ENCODE measurements around the gene VMO1. TPM values are rescaled to one million over a fixed set of nuclear protein-coding genes. Genes with fewer than 3 reads are reported as not detected.

VMO1 gene
- polyA plus RNA-seq, 4 donors: 0.42 to 0.74 (median 0.65) TPM

Other genes with a start within 250 kb of the VMO1 start
- gene MYBBP1A, start 231.0 kb downstream of the VMO1 start, polyA plus RNA-seq (ENCODE audit: insufficient read length in 4 of 4): 10 to 100 TPM; 30.5 to 52.9 (median 40.6) TPM
- gene GGT6, start 225.8 kb downstream of the VMO1 start, polyA plus RNA-seq (ENCODE audit: insufficient read length in 4 of 4): 10 to 100 TPM in 1 of 4 donors, 1 to 10 TPM in 3; 7.7 to 10.5 (median 8.3) TPM
- gene SMTNL2, start 201.8 kb downstream of the VMO1 start, polyA plus RNA-seq (ENCODE audit: insufficient read length in 4 of 4): 10 to 100 TPM; 52.9 to 70.0 (median 60.0) TPM
- under 1 TPM; 0.25 to 0.56 (median 0.45) TPM for gene ALOX15, start 144.7 kb downstream of the VMO1 start, polyA plus RNA-seq (ENCODE audit: insufficient read length in 4 of 4)
- 10 to 100 TPM; 36.9 to 62.4 (median 49.9) TPM for gene PELP1, start 82.2 kb downstream of the VMO1 start, polyA plus RNA-seq (ENCODE audit: insufficient read length in 4 of 4)
- gene ARRB2, start 75.7 kb downstream of the VMO1 start, polyA plus RNA-seq (ENCODE audit: insufficient read length in 4 of 4): 10 to 100 TPM; 25.4 to 41.7 (median 37.0) TPM
- 10 to 100 TPM; 26.8 to 30.4 (median 28.4) TPM for gene MED11, start 54.9 kb downstream of the VMO1 start, polyA plus RNA-seq (ENCODE audit: insufficient read length in 4 of 4)
- gene ZMYND15, start 46.5 kb downstream of the VMO1 start, polyA plus RNA-seq (ENCODE audit: insufficient read length in 4 of 4): under 1 TPM; 0.32 to 0.95 (median 0.54) TPM
- gene CXCL16, start 46.4 kb downstream of the VMO1 start, polyA plus RNA-seq (ENCODE audit: insufficient read length in 4 of 4): 10 to 100 TPM; 11.3 to 14.1 (median 12.2) TPM
- 1 to 10 TPM; 1.5 to 2.8 (median 2.1) TPM for gene TM4SF5, start 14.5 kb downstream of the VMO1 start, polyA plus RNA-seq (ENCODE audit: insufficient read length in 4 of 4)
- gene GLTPD2, start 2.6 kb upstream of the VMO1 start, polyA plus RNA-seq (ENCODE audit: insufficient read length in 4 of 4): 10 to 100 TPM in 1 of 4 donors, 1 to 10 TPM in 3; 5.7 to 11.5 (median 8.4) TPM
- gene PSMB6, start 9.8 kb upstream of the VMO1 start, polyA plus RNA-seq (ENCODE audit: insufficient read length in 4 of 4): 100 to 1,000 TPM; 112 to 159 (median 133) TPM
- 10 to 100 TPM; 30.5 to 52.9 (median 43.5) TPM for gene PLD2, start 20.8 kb upstream of the VMO1 start, polyA plus RNA-seq (ENCODE audit: insufficient read length in 4 of 4)
- gene MINK1, start 47.0 kb upstream of the VMO1 start, polyA plus RNA-seq (ENCODE audit: insufficient read length in 4 of 4): 10 to 100 TPM; 43.0 to 71.4 (median 57.4) TPM
- gene C17orf107, start 113.2 kb upstream of the VMO1 start, polyA plus RNA-seq (ENCODE audit: insufficient read length in 4 of 4): 1 to 10 TPM; 1.2 to 2.4 (median 1.7) TPM
- 1 to 10 TPM; 1.3 to 2.4 (median 1.7) TPM for gene CHRNE, start 116.7 kb upstream of the VMO1 start, polyA plus RNA-seq (ENCODE audit: insufficient read length in 4 of 4)
- gene GP1BA, start 145.9 kb upstream of the VMO1 start, polyA plus RNA-seq (ENCODE audit: insufficient read length in 4 of 4): 1 to 10 TPM; 1.4 to 3.1 (median 2.4) TPM
- 10 to 100 TPM; 71.0 to 94.7 (median 83.0) TPM for gene SLC25A11, start 153.7 kb upstream of the VMO1 start, polyA plus RNA-seq (ENCODE audit: insufficient read length in 4 of 4)
- gene RNF167, start 153.9 kb upstream of the VMO1 start, polyA plus RNA-seq (ENCODE audit: insufficient read length in 4 of 4): 100 to 1,000 TPM; 129 to 142 (median 134) TPM
- 100 to 1,000 TPM; 336 to 541 (median 424) TPM for gene PFN1, start 162.2 kb upstream of the VMO1 start, polyA plus RNA-seq (ENCODE audit: insufficient read length in 4 of 4)
- 10 to 100 TPM; 17.7 to 35.0 (median 26.8) TPM for gene ENO3, start 164.8 kb upstream of the VMO1 start, polyA plus RNA-seq (ENCODE audit: insufficient read length in 4 of 4)
- 100 to 1,000 TPM in 3 of 4 donors, 10 to 100 TPM in 1; 97.2 to 111 (median 106) TPM for gene SPAG7, start 181.5 kb upstream of the VMO1 start, polyA plus RNA-seq (ENCODE audit: insufficient read length in 4 of 4)
- gene CAMTA2, start 201.3 kb upstream of the VMO1 start, polyA plus RNA-seq (ENCODE audit: insufficient read length in 4 of 4): 10 to 100 TPM; 22.7 to 38.4 (median 27.9) TPM
- 1 to 10 TPM; 6.4 to 9.9 (median 8.5) TPM for gene INCA1, start 211.2 kb upstream of the VMO1 start, polyA plus RNA-seq (ENCODE audit: insufficient read length in 4 of 4)
- gene KIF1C, start 211.6 kb upstream of the VMO1 start, polyA plus RNA-seq (ENCODE audit: insufficient read length in 4 of 4): 10 to 100 TPM; 77.1 to 93.7 (median 87.7) TPM
- gene SLC52A1, start 249.1 kb upstream of the VMO1 start, polyA plus RNA-seq (ENCODE audit: insufficient read length in 4 of 4): under 1 TPM; 0.21 to 0.51 (median 0.36) TPM